HEK293T (cell line): Measurements from ENCODE around the gene TCF12.
A peak's percentile ranks its signal among the peaks of the same experiment; 100 is the strongest.

ENCODE experiments used
- CTCF ChIA-PET: fragments of 350-600 bp; formaldehyde crosslinking; extraction: SDS; loops from one replicate; lab custom pipeline; 2021; ENCODE audit warnings: antibody characterized with exemption, inconsistent platforms; lab: Yijun Ruan, JAX
- POLR2A ChIA-PET: fragments of 350-600 bp; formaldehyde crosslinking; extraction: SDS; loops from one replicate; lab custom pipeline; 2020; ENCODE audit warnings: antibody characterized with exemption, inconsistent platforms; lab: Yijun Ruan, JAX
- DNase-seq: peaks from one replicate; pipeline ENCODE4 v3.0.0; 2012; ENCODE audit warnings: mixed read lengths; ENCODE audit errors: extremely low spot score
- ARNT ChIP-seq: fragments of 450-650 bp; IDR thresholded peaks from 2 replicates; pipeline ENCODE4 v1.6.1; 2017; ENCODE audit warnings: mild to moderate bottlenecking
- BHLHE40 ChIP-seq: fragments of 450-650 bp; IDR thresholded peaks from 2 replicates; pipeline ENCODE4 v1.6.1; 2016; ENCODE audit warnings: mild to moderate bottlenecking, moderate library complexity, borderline replicate concordance
- CTBP1 ChIP-seq: fragments of 450-650 bp; IDR thresholded peaks from 2 replicates; pipeline ENCODE4 v1.6.1; 2016; ENCODE audit warnings: borderline replicate concordance
- ELF4 ChIP-seq: fragments of 450-650 bp; IDR thresholded peaks from 2 replicates; pipeline ENCODE4 v1.6.1; 2017; ENCODE audit warnings: antibody characterized with exemption
- FOXA1 ChIP-seq: fragments of 450-650 bp; IDR thresholded peaks from 2 replicates; pipeline ENCODE4 v1.6.1; 2016; ENCODE audit warnings: mild to moderate bottlenecking
- FOXK2 ChIP-seq: fragments of 450-650 bp; IDR thresholded peaks from 2 replicates; pipeline ENCODE4 v1.6.1; 2016; ENCODE audit warnings: mild to moderate bottlenecking
- FOXM1 ChIP-seq: fragments of 450-650 bp; IDR thresholded peaks from 2 replicates; pipeline ENCODE4 v1.6.1; 2017; ENCODE audit warnings: mild to moderate bottlenecking, borderline replicate concordance
- HDGF ChIP-seq: fragments of 450-650 bp; IDR thresholded peaks from 2 replicates; pipeline ENCODE4 v1.6.1; 2017; ENCODE audit warnings: antibody characterized with exemption, borderline replicate concordance
- L3MBTL2 ChIP-seq: fragments of 450-650 bp; conservative IDR thresholded peaks from 2 replicates; pipeline ENCODE4 v1.6.1; 2016; ENCODE audit warnings: mild to moderate bottlenecking
- LEF1 ChIP-seq: fragments of 450-650 bp; IDR thresholded peaks from 2 replicates; pipeline ENCODE4 v1.6.1; 2017; ENCODE audit warnings: mild to moderate bottlenecking, borderline replicate concordance
- NFRKB ChIP-seq: fragments of 450-650 bp; IDR thresholded peaks from 2 replicates; pipeline ENCODE4 v1.6.1; 2016; ENCODE audit warnings: mild to moderate bottlenecking, moderate library complexity
- SP1 ChIP-seq: fragments of 450-650 bp; IDR thresholded peaks from 2 replicates; pipeline ENCODE4 v1.6.1; 2017
- SUZ12 ChIP-seq: fragments of 450-650 bp; IDR thresholded peaks from 2 replicates; pipeline ENCODE4 v1.6.1; 2016; ENCODE audit warnings: mild to moderate bottlenecking
- TARDBP ChIP-seq: fragments of 450-650 bp; IDR thresholded peaks from 2 replicates; pipeline ENCODE4 v1.6.1; 2016
- ZNF384 ChIP-seq: fragments of 450-650 bp; IDR thresholded peaks from 2 replicates; pipeline ENCODE4 v1.6.1; 2016
- TF ChIP-seq, protein P1 (sequence below): fragments of 450-650 bp; IDR thresholded peaks from 2 replicates; pipeline ENCODE4 v1.6.1; 2016

Gene TCF12

DNA sequence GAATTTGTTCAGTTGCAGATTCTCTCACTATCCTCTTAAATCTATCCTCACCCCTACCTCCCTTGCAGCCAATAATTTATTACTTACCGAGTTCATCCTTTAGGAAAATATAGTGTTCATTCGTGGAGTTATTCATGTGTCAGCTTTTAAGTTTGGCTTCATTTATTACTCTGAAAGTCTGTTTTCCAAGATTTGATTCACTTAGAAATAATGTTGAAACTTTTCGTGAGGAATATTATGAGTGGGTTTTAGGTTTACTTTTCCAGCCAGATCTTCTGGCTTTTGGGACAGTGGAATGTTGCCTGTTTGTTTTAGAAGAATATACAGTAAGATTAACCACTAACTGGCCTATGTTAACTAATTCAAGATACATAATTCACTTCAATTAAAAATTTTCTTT, 296.9 kb downstream of the TCF12 start:
- no peak for TF ChIP-seq SP1
- TF ChIP-seq FOXM1, result no peak
- TF ChIP-seq L3MBTL2, result no peak
- no peak for TF ChIP-seq TARDBP
- DNase-seq, result no peak
- ChIA-PET CTCF (no interaction called here), POLR2A (no interaction called here)

DNA sequence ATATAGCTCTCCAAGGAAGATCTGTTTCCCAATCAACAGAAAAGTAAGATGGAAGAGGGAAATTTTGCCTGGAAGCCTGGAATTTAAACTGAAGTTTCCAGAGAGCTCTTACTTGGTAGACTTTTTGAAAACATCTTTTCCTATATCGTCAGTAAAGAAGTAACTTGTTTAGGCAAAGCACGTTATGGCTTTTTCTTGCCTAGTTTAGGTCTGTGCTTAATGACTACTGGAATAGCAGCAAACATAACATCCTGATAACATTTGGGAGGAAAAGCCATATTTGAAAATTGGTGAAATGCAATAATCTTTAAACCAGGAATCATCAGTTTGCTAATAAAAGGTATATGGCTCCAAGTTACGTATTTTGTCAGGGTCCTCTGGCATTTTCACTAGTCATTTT, 297.4 kb downstream of the TCF12 start:
- POLR2A ChIA-PET, result no interaction called here
- no peak for TF ChIP-seq BHLHE40
- no peak for TF ChIP-seq LEF1
- no peak for TF ChIP-seq ZNF384
- TF ChIP-seq HDGF, result no peak
- no peak for TF ChIP-seq SP1
- TF ChIP-seq FOXA1, result no peak
- TF ChIP-seq FOXM1, result no peak
- TF ChIP-seq CTBP1, result no peak
- TF ChIP-seq L3MBTL2, result no peak
- no peak for TF ChIP-seq ARNT
- no peak for TF ChIP-seq TARDBP
- TF ChIP-seq, protein P1, sequence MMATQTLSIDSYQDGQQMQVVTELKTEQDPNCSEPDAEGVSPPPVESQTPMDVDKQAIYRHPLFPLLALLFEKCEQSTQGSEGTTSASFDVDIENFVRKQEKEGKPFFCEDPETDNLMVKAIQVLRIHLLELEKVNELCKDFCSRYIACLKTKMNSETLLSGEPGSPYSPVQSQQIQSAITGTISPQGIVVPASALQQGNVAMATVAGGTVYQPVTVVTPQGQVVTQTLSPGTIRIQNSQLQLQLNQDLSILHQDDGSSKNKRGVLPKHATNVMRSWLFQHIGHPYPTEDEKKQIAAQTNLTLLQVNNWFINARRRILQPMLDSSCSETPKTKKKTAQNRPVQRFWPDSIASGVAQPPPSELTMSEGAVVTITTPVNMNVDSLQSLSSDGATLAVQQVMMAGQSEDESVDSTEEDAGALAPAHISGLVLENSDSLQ, result no peak
- TF ChIP-seq SUZ12, result no peak
- no peak for TF ChIP-seq FOXK2
- TF ChIP-seq ELF4, result no peak
- TF ChIP-seq NFRKB, result no peak
- CTCF ChIA-PET, result no interaction called here
- no peak for DNase-seq

- CTCF ChIA-PET, result no interaction called here
- POLR2A ChIA-PET, result no interaction called here
- TF ChIP-seq, protein P1, result no peak
- TF ChIP-seq NFRKB (no peak), SUZ12 (no peak), SP1 (no peak), ZNF384 (peak; percentile 86), FOXA1 (no peak), BHLHE40 (no peak), L3MBTL2 (no peak)
- no peak for DNase-seq
Measured at GRCh38 chr15:57216288-57216687, 297.8 kb downstream of the TCF12 start.

DNA sequence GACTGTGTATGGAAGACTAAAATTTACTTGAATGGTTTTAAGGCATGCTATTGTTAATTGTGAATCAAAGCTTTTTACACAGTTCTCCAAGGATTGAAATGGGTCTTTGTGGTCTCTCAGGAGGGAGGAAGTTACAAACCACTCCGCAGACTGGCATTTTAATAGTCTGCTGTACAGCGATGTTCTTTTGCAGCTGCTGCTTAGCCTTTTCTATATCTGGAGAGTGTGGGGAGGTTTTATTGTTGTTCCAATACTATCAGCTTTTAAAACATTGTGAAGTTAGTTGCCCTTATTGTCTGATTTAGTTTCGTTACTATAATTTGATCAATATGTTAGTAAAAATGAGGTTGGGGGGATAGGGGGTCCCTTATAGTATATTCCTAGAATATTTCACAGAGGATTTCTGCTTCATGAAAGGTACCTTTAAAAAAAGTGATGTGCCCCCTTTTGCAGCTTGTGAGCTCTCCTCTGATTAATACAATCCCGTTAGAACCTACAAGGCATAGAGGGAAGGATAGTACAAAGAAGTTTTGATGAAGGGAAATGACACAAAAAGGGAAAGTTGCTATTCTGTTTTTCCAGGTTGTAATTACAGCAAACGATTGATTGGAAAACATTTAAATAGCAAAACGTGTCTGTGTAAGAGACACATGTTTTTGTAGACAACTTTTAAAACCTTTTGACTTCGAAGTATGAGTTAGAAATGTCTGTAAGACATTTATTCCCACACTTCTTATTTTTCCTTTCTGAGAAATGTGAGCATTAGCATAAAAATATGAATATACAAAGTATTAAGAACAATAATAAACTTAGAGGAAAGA, 299.5 kb downstream of the TCF12 start:
- DNase-seq, result no peak
- CTCF ChIA-PET, result interaction anchor here (0.6 kb wide), 1 partner anchor 343 kb away, joined by 3 read pairs; no protein-coding TSS in a partner anchor
- POLR2A ChIA-PET, result no interaction called here
- TF ChIP-seq CTBP1 (no peak), BHLHE40 (no peak)
- TF ChIP-seq, protein P1, result peak; percentile 81

DNA sequence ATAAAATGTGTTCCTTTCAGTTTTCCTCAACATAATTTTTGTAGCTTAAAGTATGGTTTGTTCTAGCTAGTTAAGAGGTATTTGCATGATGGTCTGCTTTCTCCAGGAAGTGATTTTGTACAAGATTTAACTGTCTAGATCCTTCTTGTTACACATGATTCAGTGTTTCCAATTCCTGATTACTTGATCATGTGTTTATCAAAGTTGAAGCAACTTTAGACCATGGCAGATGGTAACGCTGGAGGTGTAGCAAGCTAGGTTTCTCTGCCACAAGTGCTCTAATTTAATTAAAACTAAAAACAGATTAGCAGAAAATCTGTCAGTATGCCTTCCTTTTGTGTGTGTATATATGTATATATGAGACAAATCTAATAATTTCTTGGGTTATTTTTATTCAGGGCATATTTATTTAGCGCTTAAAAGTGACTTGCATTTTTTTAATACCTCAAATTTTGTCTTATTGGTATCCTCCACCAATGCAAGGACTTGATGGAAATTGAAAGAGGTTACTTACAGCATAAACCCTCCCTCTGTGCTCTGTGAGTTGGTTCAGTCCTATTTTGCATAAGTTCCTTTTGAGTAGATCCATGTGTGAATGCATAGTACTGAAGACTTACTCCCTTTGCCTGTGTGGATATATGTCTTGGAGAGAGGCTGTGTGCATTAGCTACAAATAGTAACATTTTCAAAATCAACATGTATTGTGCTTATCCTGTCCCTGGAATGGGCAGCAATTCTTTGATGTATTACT, 300.6 kb downstream of the TCF12 start:
- POLR2A ChIA-PET, result no interaction called here
- DNase-seq, result no peak
- CTCF ChIA-PET, result interaction anchor here (0.6 kb wide), 1 partner anchor 342 kb away, joined by 3 read pairs; no protein-coding TSS in a partner anchor
- TF ChIP-seq SUZ12, result no peak
- TF ChIP-seq, protein P1, result no peak
- TF ChIP-seq BHLHE40, result no peak
- TF ChIP-seq FOXM1, result no peak
- no peak for TF ChIP-seq TARDBP
- no peak for TF ChIP-seq ARNT
- no peak for TF ChIP-seq HDGF
- TF ChIP-seq FOXK2, result no peak
- no peak for TF ChIP-seq LEF1
- no peak for TF ChIP-seq L3MBTL2

GRCh38 chr15:57220205-57220604, 301.8 kb downstream of the TCF12 start:
- TF ChIP-seq BHLHE40 (no peak), NFRKB (no peak), SP1 (no peak), ARNT (no peak), ELF4 (no peak), CTBP1 (no peak), ZNF384 (no peak), FOXK2 (no peak), HDGF (no peak), FOXM1 (no peak), L3MBTL2 (no peak), TARDBP (no peak), LEF1 (no peak), SUZ12 (no peak), FOXA1 (no peak)
- TF ChIP-seq, protein P1, result no peak
- no peak for DNase-seq
- ChIA-PET POLR2A (no interaction called here), CTCF (interaction anchor here (0.6 kb wide), 1 partner anchor 108 kb away, joined by 3 read pairs; no protein-coding TSS in a partner anchor)
